Neural cell (in vitro differentiated cells): ENCODE data around the gene CENPQ.

Experiments
- POLR2AphosphoS5 ChIP-seq: IDR thresholded peaks from 2 replicates; pipeline ENCODE4 v1.6.1; 2012
- SMC3 ChIP-seq: fragments of 450-650 bp; conservative IDR thresholded peaks from 2 replicates; pipeline ENCODE4 v1.6.1; 2014; ENCODE audit warnings: antibody characterized with exemption, mild to moderate bottlenecking, moderate library complexity; ENCODE audit not compliant: poor library complexity

DNA sequence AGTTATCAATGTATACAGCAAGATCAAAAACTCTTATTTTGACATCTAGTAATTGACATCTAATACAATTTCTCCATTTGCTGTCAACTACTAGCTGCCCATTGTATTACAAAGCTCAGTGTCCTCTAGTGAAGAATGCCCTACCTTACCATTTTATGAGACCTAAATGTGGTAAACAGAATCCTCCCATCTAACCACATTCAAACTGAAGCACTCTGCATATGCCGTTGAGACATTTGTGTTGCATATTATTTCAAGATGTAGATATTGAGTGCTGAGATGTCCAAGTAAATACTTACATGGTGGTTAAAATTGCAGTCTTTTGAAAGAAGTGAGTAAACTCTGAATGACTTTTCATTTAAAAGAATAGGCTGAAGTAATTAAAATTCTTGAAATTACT lies 36.0 kb downstream of the CENPQ start:
- TF ChIP-seq POLR2AphosphoS5 (no peak), SMC3 (no peak)
